DOHH2 (cell line): ENCODE measurements around the gene SCTR.

Experiments
- H3F3A ChIP-seq: fragments of 200-600 bp; sonication (generic), shearing (Covaris generic); 2 replicates; pipeline ENCODE4 v1.6.0; 2016; ENCODE audit warnings: antibody characterized with exemption, mild to moderate bottlenecking; ENCODE audit not compliant: control insufficient read depth, insufficient read depth
- H3K27ac ChIP-seq: fragments of 200-600 bp; sonication (generic); 2 replicates; pipeline ENCODE4 v1.5.1; 2014; ENCODE audit warnings: low read depth, mild to moderate bottlenecking, low read length, moderate library complexity
- H3K27me3 ChIP-seq: fragments of 200-600 bp; sonication (generic); 2 replicates; pipeline ENCODE4 v1.6.1; 2014; ENCODE audit warnings: mild to moderate bottlenecking, low read length, mixed read lengths; ENCODE audit not compliant: control insufficient read depth
- H3K36me3 ChIP-seq: fragments of 200-600 bp; sonication (generic); 2 replicates; pipeline ENCODE4 v1.6.1; 2014; ENCODE audit warnings: mild to moderate bottlenecking, low read length, moderate library complexity, mixed read lengths; ENCODE audit not compliant: control insufficient read depth
- H3K4me1 ChIP-seq: fragments of 200-600 bp; sonication (generic); 2 replicates; pipeline ENCODE4 v1.6.1; 2014; ENCODE audit warnings: mild to moderate bottlenecking, low read length, mixed read lengths; ENCODE audit not compliant: control insufficient read depth
- H3K4me2 ChIP-seq: fragments of 200-600 bp; sonication (generic); 2 replicates; pipeline ENCODE4 v1.6.0; 2014; ENCODE audit warnings: mild to moderate bottlenecking, low read length, moderate library complexity
- H3K4me3 ChIP-seq: fragments of 200-600 bp; sonication (generic); 2 replicates; pipeline ENCODE4 v1.5.1; 2014; ENCODE audit warnings: mild to moderate bottlenecking, low read length, mixed read lengths
- H3K79me2 ChIP-seq: fragments of 200-600 bp; sonication (generic); 2 replicates; pipeline ENCODE4 v1.6.1; 2014; ENCODE audit warnings: mild to moderate bottlenecking, low read length, mixed read lengths; ENCODE audit not compliant: control insufficient read depth
- H3K9me2 ChIP-seq: fragments of 200-600 bp; sonication (generic); replicated peaks from 2 replicates; pipeline ENCODE4 v1.6.1; 2014; ENCODE audit warnings: mild to moderate bottlenecking, low read length, mixed read lengths; ENCODE audit not compliant: control insufficient read depth
- H3K9me3 ChIP-seq: fragments of 200-600 bp; sonication (generic); 2 replicates; pipeline ENCODE4 v1.6.1; 2014; ENCODE audit warnings: antibody characterized with exemption, low read length, mixed read lengths; ENCODE audit not compliant: control insufficient read depth, insufficient read depth
- H4K20me1 ChIP-seq: fragments of 200-600 bp; sonication (generic); 2 replicates; pipeline ENCODE4 v1.6.0; 2014; ENCODE audit warnings: low read depth, mild to moderate bottlenecking, antibody characterized with exemption, low read length, moderate library complexity; ENCODE audit not compliant: control insufficient read depth, insufficient read depth
- CTCF ChIP-seq: fragments of 200-600 bp; sonication (generic); IDR thresholded peaks from one replicate; pipeline ENCODE4 v1.5.1; 2014; ENCODE audit warnings: antibody characterized with exemption, mild to moderate bottlenecking, low read depth, low read length; ENCODE audit not compliant: poor library complexity, severe bottlenecking
- EZH2phosphoT487 ChIP-seq: fragments of 200-600 bp; sonication (generic); IDR thresholded peaks from 2 replicates; pipeline ENCODE4 v1.6.1; 2017; ENCODE audit warnings: borderline replicate concordance, mild to moderate bottlenecking, antibody characterized with exemption, low read length, moderate library complexity, mixed read lengths

SCTR gene

GRCh38 chr2:119427756-119428155 lies 96.5 kb downstream of the SCTR start:
- peaks cover 88% of the 10 kb centered on the region for H3K27me3 ChIP-seq
- peaks cover 12% of the 10 kb centered on the region; the same call in 1 of the 2 replicates for H4K20me1 ChIP-seq
- H3K27ac ChIP-seq = no peak overlapping the region
- no peaks in the 10 kb centered on the region for H3F3A ChIP-seq
- no peaks in the 10 kb centered on the region for H3K79me2 ChIP-seq
- no peaks in the 10 kb centered on the region for H3K9me3 ChIP-seq
- H3K9me2 ChIP-seq = no peaks in the 10 kb centered on the region
- no peak overlapping the region for H3K4me2 ChIP-seq
- H3K4me3 ChIP-seq = no peak overlapping the region
- no peak for TF ChIP-seq EZH2phosphoT487
- peaks cover 19% of the 10 kb centered on the region for H3K4me1 ChIP-seq
- no peaks in the 10 kb centered on the region for H3K36me3 ChIP-seq

GRCh38 chr2:119426801-119427395 lies 97.4 kb downstream of the SCTR start:
- H3K4me2 ChIP-seq = no peak overlapping the region
- peaks cover 88% of the 10 kb centered on the region for H3K27me3 ChIP-seq
- TF ChIP-seq CTCF (no peak), EZH2phosphoT487 (no peak)
- no peaks in the 10 kb centered on the region for H3K36me3 ChIP-seq
- H3K27ac ChIP-seq = no peak overlapping the region
- no peaks in the 10 kb centered on the region for H3F3A ChIP-seq
- H3K9me3 ChIP-seq = no peaks in the 10 kb centered on the region; the same call in 1 of the 2 replicates
- H3K4me3 ChIP-seq = no peak overlapping the region
- peaks cover 12% of the 10 kb centered on the region; the same call in 1 of the 2 replicates for H4K20me1 ChIP-seq
- H3K4me1 ChIP-seq = peaks cover 13% of the 10 kb centered on the region
- H3K79me2 ChIP-seq = no peaks in the 10 kb centered on the region
- H3K9me2 ChIP-seq = no peaks in the 10 kb centered on the region

GRCh38 chr2:119426396-119426675 lies 97.9 kb downstream of the SCTR start:
- H3F3A ChIP-seq = no peaks in the 10 kb centered on the region
- no peak overlapping the region for H3K27ac ChIP-seq
- H3K9me3 ChIP-seq = peaks cover 3% of the 10 kb centered on the region; the same call in 1 of the 2 replicates
- H3K9me2 ChIP-seq = no peaks in the 10 kb centered on the region
- no peaks in the 10 kb centered on the region for H3K79me2 ChIP-seq
- peaks cover 9% of the 10 kb centered on the region for H3K4me1 ChIP-seq
- TF ChIP-seq CTCF = no peak
- TF ChIP-seq EZH2phosphoT487 = no peak
- peaks cover 88% of the 10 kb centered on the region for H3K27me3 ChIP-seq
- no peak overlapping the region for H3K4me3 ChIP-seq
- H3K4me2 ChIP-seq = no peak overlapping the region
- peaks cover 11% of the 10 kb centered on the region; the same call in 1 of the 2 replicates for H4K20me1 ChIP-seq
- H3K36me3 ChIP-seq = no peaks in the 10 kb centered on the region

DNA sequence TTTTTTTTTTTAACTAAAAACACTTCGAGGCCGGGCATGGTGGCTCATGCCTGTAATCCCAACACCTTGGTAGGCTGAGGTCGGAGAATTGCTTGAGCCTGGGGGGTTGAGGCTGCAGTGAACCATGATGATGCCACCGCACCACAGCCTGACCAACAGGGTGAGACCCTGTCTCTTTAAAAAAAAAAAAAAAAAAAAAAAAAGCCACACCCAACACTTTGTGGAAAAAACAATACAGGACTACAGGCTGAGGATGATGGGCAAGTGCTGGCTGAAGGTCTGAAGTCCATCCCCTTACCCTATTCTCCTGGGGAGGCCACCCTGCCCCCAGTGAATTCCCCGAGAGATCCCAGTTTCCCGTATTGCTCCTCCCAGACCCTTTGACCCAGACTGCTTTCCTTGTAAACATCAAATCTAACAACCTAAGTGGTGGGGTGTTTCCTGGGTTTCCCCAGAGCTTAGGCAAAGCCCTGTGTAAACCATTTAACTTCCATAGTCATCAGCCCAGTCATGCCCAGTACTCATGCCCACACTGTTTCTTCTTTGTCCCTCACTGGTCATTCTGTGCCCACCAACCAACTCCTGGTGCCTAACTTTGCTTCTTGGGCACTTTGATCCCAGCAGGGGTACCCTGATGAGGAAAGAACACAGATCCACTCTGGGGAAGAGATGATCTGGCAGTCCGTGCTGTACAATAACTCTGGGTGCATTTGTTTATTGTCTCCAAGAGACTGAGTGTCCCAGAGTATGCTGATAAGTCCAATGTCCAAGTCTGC lies 98.5 kb downstream of the SCTR start:
- Histone ChIP-seq H4K20me1 (peaks cover 6% of the 10 kb centered on the region; the same call in 1 of the 2 replicates), H3K27me3 (peaks cover 87% of the 10 kb centered on the region), H3K4me3 (no peak overlapping the region), H3K27ac (no peak overlapping the region), H3K9me3 (peaks cover 7% of the 10 kb centered on the region), H3K79me2 (no peaks in the 10 kb centered on the region), H3K4me2 (no peak overlapping the region), H3K36me3 (no peaks in the 10 kb centered on the region), H3K9me2 (no peaks in the 10 kb centered on the region), H3F3A (no peaks in the 10 kb centered on the region), H3K4me1 (peaks cover 4% of the 10 kb centered on the region)
- TF ChIP-seq CTCF = no peak
- TF ChIP-seq EZH2phosphoT487 = no peak
